GM21825 (cell line): ENCODE data around the gene SSU72.

Source experiments
- ATAC-seq: cut with Tn5 transposase; IDR thresholded peaks from one replicate; pipeline ENCODE4 v1.9.1; 2021; ENCODE audit warnings: mild to moderate bottlenecking, moderate library complexity; ENCODE audit not compliant: unreplicated experiment

SSU72 gene

GRCh38 chr1:1612104-1612400 lies 37.4 kb upstream of the SSU72 start:
- no peak for ATAC-seq

- ATAC-seq, result no peak
Measured at GRCh38 chr1:1610796-1611195, 36.1 kb upstream of the SSU72 start.

GRCh38 chr1:1609822-1610485 lies 35.3 kb upstream of the SSU72 start:
- no peak for ATAC-seq

- no peak for ATAC-seq
Measured at GRCh38 chr1:1606232-1606631, 31.6 kb upstream of the SSU72 start.

GRCh38 chr1:1605724-1606123 lies 31.1 kb upstream of the SSU72 start:
- ATAC-seq, result no peak

GRCh38 chr1:1605034-1605591 lies 30.4 kb upstream of the SSU72 start:
- ATAC-seq, result no peak

- ATAC-seq, result no peak
Measured at GRCh38 chr1:1604374-1605033, 29.8 kb upstream of the SSU72 start.

- ATAC-seq, result no peak
Measured at GRCh38 chr1:1603671-1604373, 29.2 kb upstream of the SSU72 start.

GRCh38 chr1:1602968-1603506 lies 28.4 kb upstream of the SSU72 start:
- ATAC-seq, result no peak

- no peak for ATAC-seq
Measured at GRCh38 chr1:1602304-1602967, 27.8 kb upstream of the SSU72 start.

- no peak for ATAC-seq
Measured at GRCh38 chr1:1601564-1602303, 27.1 kb upstream of the SSU72 start.

- ATAC-seq, result no peak
Measured at GRCh38 chr1:1600861-1601563, 26.3 kb upstream of the SSU72 start.

- no peak for ATAC-seq
Measured at GRCh38 chr1:1599935-1600860, 25.5 kb upstream of the SSU72 start, which contains the start of gene FNDC10. FNDC10 (minus strand) TSS chr1:1600135; CDS start chr1:1600015, 120 bp downstream.

GRCh38 chr1:1599030-1599934 lies 24.6 kb upstream of the SSU72 start:
- ATAC-seq, result no peak

- ATAC-seq, result no peak
Measured at GRCh38 chr1:1598720-1599029, 24.0 kb upstream of the SSU72 start.

GRCh38 chr1:1598051-1598719 lies 23.5 kb upstream of the SSU72 start:
- ATAC-seq, result no peak

GRCh38 chr1:1597275-1597930 lies 22.7 kb upstream of the SSU72 start:
- ATAC-seq, result no peak
